ENCODE results near the gene COQ5. TPM values are rescaled to one million over a fixed set of nuclear protein-coding genes. Genes with fewer than 3 reads are reported as not detected.

Gene COQ5
- total RNA-seq, 4 donors from 2014 or later: 16.5 to 19.2 (median 18.3) TPM

DNA sequence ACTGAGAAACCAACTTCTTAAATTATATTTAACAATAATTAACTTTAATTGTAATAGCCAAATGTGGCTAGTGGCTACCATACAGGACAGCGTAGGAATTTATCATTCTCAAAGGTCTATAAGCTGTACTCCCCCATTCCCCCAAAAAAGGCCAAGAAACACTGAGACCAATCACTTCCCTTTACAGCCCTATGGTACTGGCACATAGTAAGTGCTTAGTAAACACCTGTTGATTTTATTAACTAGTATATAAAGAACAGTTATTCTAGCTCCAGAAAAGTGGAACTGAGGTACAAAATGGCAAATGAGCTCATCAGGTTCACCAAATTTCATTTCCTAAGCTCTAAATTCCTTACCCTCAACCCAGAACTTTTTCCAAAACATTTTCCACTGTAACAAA is 53.3 kb downstream of the COQ5 start:
- 94 to 100% methylated on average over 1 of the region's 1 CpG for WGBS, 2 donors
- no peak overlapping the region for H3K4me3 ChIP-seq (ENCODE audit: low read depth, poor library complexity, severe bottlenecking)
- intact Hi-C loops (cut with DNase I; ENCODE audit: low total_unique reads): no loop called here
- no peak for TF ChIP-seq POLR2A (IDR thresholded peaks at IDR 0.05)
- TF ChIP-seq, protein P1, sequence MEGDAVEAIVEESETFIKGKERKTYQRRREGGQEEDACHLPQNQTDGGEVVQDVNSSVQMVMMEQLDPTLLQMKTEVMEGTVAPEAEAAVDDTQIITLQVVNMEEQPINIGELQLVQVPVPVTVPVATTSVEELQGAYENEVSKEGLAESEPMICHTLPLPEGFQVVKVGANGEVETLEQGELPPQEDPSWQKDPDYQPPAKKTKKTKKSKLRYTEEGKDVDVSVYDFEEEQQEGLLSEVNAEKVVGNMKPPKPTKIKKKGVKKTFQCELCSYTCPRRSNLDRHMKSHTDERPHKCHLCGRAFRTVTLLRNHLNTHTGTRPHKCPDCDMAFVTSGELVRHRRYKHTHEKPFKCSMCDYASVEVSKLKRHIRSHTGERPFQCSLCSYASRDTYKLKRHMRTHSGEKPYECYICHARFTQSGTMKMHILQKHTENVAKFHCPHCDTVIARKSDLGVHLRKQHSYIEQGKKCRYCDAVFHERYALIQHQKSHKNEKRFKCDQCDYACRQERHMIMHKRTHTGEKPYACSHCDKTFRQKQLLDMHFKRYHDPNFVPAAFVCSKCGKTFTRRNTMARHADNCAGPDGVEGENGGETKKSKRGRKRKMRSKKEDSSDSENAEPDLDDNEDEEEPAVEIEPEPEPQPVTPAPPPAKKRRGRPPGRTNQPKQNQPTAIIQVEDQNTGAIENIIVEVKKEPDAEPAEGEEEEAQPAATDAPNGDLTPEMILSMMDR (IDR thresholded peaks at IDR 0.05): no peak
- DNase-seq (ENCODE audit: low spot score in 2 of 2): no peak

DNA sequence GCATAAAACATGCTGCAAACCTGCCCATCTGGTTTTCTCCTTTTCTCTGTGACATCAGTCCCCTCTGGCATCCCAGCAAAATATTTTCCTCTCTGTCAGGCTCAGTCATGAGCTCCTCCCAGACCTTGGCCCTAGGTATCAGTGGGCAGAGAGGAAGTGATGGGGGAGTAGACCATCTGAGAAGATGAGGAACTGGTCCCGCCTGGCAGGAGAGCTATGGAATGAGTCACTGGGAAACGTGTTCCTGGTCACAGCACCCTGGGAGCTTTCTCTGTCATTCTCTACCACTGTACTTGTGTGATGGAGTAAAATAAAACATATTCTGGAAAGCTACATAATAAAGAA is 54.4 kb downstream of the COQ5 start:
- no peak overlapping the region for H3K4me3 ChIP-seq (ENCODE audit: low read depth, poor library complexity, severe bottlenecking)
- intact Hi-C loops (cut with DNase I; ENCODE audit: low total_unique reads): no loop called here
- peak in 1 of 2 donors; percentile 51 for DNase-seq (ENCODE audit: low spot score in 2 of 2)
- WGBS, 2 donors: 6 to 11% methylated on average over 2 of the region's 2 CpGs
- no peak for TF ChIP-seq POLR2A (IDR thresholded peaks at IDR 0.05)
- TF ChIP-seq, protein P1 (IDR thresholded peaks at IDR 0.05): no peak

DNA sequence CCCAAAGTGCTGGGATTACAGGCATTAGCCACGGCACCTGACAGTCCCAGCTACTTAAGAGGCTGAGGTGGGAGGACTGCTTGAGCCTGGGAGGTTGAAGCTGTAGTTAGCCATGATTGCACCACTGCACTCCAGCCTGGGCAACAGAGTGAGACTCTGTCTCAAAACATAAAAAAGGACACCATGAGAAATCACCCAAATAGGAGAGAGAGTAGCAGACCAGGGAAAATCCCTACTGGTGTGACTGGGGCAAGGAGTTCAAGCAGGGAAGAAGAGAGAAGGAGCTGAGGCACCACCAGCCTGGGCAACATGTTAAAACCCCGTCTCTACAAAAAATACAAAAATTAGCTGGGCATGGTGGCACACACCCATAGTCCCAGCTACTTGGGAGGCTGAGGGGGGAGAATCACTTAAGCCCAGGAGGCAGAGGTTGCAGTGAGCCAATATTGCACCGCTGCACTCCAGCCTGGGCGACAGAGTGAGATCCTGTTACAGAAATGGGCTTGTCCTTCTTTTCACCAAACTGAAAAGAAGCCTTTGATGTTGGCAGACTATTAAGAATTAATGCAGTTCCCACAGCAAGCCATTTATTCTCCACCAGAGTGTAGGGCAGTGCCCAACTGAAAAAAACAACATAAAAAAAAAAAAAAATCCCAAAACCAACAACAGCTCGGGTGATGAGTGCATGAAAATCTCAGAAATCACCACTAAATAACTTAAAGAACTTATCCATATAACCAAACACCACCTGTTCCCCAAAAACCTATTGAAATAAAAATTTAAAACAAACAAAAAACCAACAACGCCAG is 54.9 kb downstream of the COQ5 start:
- intact Hi-C loops (cut with DNase I; ENCODE audit: low total_unique reads): no loop called here
- no peak for TF ChIP-seq POLR2A (IDR thresholded peaks at IDR 0.05)
- TF ChIP-seq, protein P1 (IDR thresholded peaks at IDR 0.05): no peak
- 48 to 49% methylated on average over 6 of the region's 6 CpGs for WGBS, 2 donors
- no peak for DNase-seq (ENCODE audit: low spot score in 2 of 2)
- H3K4me3 ChIP-seq (ENCODE audit: low read depth, poor library complexity, severe bottlenecking): no peak overlapping the region

DNA sequence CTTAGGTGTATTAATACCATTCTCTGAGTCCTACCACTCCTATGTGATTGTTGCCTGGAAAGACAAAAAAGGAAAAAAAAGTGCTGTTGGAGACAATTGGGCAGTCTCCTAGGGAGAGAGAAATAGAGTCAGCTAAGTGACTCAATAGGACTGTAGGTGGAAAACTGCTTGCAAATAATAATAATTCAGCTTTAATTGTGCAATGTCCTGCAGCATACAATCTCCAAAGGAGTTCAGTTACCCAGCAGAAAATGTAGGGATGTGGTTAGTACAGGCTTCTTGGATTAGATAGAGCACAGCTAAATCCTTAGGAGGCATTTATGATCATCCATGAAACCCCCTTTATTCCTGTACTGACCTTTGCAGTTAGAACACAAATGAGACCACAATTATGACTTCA is 56.4 kb downstream of the COQ5 start:
- intact Hi-C loops (cut with DNase I; ENCODE audit: low total_unique reads): no loop called here
- no peak overlapping the region for H3K4me3 ChIP-seq (ENCODE audit: low read depth, poor library complexity, severe bottlenecking)
- no peak for DNase-seq (ENCODE audit: low spot score in 2 of 2)
- no peak for TF ChIP-seq POLR2A (IDR thresholded peaks at IDR 0.05)
- TF ChIP-seq, protein P1 (IDR thresholded peaks at IDR 0.05): no peak

DNA sequence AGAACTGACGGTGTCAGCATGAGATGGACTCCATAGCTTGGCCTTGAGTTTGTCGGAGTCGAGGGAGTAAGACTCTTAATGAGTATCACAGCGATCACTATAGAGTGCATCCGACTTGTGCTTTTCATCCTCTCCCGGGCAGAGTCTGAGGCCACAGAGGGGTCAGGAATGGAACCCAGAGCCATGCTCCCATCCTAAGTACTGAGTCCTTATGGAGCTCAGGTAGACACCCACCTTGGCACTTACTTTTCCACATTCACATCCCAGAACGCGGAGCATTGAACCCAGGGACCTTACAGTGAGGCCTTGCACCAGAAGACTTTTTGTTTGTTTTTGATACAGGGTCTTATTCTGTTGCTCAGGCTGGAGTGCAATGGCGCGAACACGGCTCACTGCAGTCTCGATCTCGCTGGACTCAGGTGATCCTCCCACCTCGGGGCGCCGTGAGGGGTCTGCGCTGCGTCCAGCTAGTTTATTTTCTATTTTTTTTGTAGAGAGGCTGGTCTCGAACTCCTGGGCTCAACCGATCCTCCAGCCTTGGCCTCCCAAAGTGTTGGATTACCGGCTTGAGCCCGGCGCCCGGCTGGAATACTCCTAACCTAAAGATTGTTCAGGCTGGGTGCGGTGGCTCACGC is 58.7 kb downstream of the COQ5 start:
- 62 to 66% methylated on average over 26 of the region's 26 CpGs for WGBS, 2 donors
- no peak for TF ChIP-seq POLR2A (IDR thresholded peaks at IDR 0.05)
- TF ChIP-seq, protein P1 (IDR thresholded peaks at IDR 0.05): no peak

More for the DNA sequence above, 58.7 kb downstream of the COQ5 start:
- intact Hi-C loops (cut with DNase I; ENCODE audit: low total_unique reads): no loop called here
- peak overlapping the region; percentile 86 for H3K4me3 ChIP-seq (ENCODE audit: low read depth, poor library complexity, severe bottlenecking)
- no peak for DNase-seq (ENCODE audit: low spot score in 2 of 2)

All from lower leg skin (tissue), 4 donors.